ENCODE results near the gene KRT73. TPM values are rescaled to one million over a fixed set of nuclear protein-coding genes. Genes with fewer than 3 reads are reported as not detected.

KRT73 gene
- total RNA-seq, 1 experiment from 2014 or later, result not detected

DNA sequence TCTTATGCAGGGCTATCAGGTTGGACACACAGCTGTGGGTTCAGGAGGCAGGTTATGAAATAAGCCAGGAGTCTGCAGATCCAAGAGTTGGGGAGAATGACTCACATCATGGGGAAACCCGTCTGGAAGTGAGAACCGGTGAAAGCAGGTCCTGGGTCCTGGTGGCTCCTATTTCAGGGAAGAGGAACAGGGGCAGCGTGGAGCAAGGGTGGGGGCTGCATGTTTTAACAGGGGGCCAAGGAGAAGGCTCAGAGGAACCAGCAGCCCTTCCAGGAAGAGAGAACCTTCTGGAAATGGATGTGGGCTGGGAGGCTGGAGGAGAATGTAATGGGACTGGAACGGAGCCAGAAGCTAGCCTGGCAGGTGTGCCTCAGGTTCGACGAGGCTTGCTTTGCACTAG, 36.9 kb downstream of the KRT73 start (continued):
- TF ChIP-seq, protein P1, sequence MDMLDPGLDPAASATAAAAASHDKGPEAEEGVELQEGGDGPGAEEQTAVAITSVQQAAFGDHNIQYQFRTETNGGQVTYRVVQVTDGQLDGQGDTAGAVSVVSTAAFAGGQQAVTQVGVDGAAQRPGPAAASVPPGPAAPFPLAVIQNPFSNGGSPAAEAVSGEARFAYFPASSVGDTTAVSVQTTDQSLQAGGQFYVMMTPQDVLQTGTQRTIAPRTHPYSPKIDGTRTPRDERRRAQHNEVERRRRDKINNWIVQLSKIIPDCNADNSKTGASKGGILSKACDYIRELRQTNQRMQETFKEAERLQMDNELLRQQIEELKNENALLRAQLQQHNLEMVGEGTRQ (CRISPR knock-in tag; IDR thresholded peaks at IDR 0.05), result no peak
- no peak for TF ChIP-seq NFYB (CRISPR knock-in tag; conservative IDR thresholded peaks at IDR 0.05; ENCODE audit: low read depth)

DNA sequence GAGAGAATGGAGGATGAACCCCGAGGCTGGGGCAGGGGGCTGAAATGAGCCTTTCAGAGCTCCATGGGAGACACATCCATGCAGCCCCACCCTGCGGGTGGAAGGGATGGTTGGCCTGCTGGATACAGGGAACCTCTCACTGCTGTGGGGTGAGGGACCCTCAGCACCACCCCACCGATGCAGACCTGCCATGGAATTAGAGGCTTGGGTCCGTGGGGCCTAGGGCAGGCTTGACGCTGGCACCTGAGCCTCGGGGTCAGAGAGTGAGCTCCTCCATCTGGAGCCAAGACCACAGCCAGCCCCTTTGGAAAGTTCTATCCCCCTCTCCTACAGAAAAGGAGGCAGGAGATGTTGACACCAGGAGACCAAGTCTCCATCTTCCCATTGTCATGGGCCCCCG, 37.3 kb downstream of the KRT73 start:
- Mint-ChIP-seq H3K27ac (no peak overlapping the region), H3K36me3 (no peaks in the 10 kb centered on the region), H3K4me3 (no peak overlapping the region), H3K27me3 (ENCODE audit: low read depth) (no peaks in the 10 kb centered on the region), H3K9me3 (no peaks in the 10 kb centered on the region), H3K4me1 (peaks cover 6% of the 10 kb centered on the region)
- no peak for ATAC-seq
- DNase-seq (ENCODE audit: low spot score), result no peak
- TF ChIP-seq NR3C1 (CRISPR knock-in tag; conservative IDR thresholded peaks at IDR 0.05; ENCODE audit: low read depth) (no peak), GABPB1 (CRISPR knock-in tag; IDR thresholded peaks at IDR 0.05) (no peak), ZNF396 (CRISPR knock-in tag; IDR thresholded peaks at IDR 0.05; ENCODE audit: borderline replicate concordance) (no peak), TEAD1 (CRISPR knock-in tag; IDR thresholded peaks at IDR 0.05) (no peak), SMAD4 (CRISPR knock-in tag; IDR thresholded peaks at IDR 0.05) (no peak), ESRRA (CRISPR knock-in tag; IDR thresholded peaks at IDR 0.05; ENCODE audit: borderline replicate concordance) (no peak), ZNF317 (CRISPR knock-in tag; IDR thresholded peaks at IDR 0.05; ENCODE audit: borderline replicate concordance, low read depth) (no peak), ZNF671 (CRISPR knock-in tag; IDR thresholded peaks at IDR 0.05) (no peak), CREB1 (CRISPR knock-in tag; IDR thresholded peaks at IDR 0.05) (no peak), CBFB (CRISPR knock-in tag; IDR thresholded peaks at IDR 0.05; ENCODE audit: low read depth) (no peak), RELA (CRISPR knock-in tag; IDR thresholded peaks at IDR 0.05; ENCODE audit: borderline replicate concordance) (no peak), TP53 (CRISPR knock-in tag; IDR thresholded peaks at IDR 0.05) (no peak), ZNF232 (CRISPR knock-in tag; IDR thresholded peaks at IDR 0.05) (no peak)
- TF ChIP-seq, protein P2, sequence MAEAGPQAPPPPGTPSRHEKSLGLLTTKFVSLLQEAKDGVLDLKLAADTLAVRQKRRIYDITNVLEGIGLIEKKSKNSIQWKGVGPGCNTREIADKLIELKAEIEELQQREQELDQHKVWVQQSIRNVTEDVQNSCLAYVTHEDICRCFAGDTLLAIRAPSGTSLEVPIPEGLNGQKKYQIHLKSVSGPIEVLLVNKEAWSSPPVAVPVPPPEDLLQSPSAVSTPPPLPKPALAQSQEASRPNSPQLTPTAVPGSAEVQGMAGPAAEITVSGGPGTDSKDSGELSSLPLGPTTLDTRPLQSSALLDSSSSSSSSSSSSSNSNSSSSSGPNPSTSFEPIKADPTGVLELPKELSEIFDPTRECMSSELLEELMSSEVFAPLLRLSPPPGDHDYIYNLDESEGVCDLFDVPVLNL (CRISPR knock-in tag; IDR thresholded peaks at IDR 0.05; ENCODE audit: borderline replicate concordance, low read depth), result no peak
- TF ChIP-seq, protein P3, sequence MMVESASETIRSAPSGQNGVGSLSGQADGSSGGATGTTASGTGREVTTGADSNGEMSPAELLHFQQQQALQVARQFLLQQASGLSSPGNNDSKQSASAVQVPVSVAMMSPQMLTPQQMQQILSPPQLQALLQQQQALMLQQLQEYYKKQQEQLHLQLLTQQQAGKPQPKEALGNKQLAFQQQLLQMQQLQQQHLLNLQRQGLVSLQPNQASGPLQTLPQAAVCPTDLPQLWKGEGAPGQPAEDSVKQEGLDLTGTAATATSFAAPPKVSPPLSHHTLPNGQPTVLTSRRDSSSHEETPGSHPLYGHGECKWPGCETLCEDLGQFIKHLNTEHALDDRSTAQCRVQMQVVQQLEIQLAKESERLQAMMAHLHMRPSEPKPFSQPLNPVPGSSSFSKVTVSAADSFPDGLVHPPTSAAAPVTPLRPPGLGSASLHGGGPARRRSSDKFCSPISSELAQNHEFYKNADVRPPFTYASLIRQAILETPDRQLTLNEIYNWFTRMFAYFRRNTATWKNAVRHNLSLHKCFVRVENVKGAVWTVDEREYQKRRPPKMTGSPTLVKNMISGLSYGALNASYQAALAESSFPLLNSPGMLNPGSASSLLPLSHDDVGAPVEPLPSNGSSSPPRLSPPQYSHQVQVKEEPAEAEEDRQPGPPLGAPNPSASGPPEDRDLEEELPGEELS (CRISPR knock-in tag; IDR thresholded peaks at IDR 0.05), result no peak
- TF ChIP-seq, protein P4, sequence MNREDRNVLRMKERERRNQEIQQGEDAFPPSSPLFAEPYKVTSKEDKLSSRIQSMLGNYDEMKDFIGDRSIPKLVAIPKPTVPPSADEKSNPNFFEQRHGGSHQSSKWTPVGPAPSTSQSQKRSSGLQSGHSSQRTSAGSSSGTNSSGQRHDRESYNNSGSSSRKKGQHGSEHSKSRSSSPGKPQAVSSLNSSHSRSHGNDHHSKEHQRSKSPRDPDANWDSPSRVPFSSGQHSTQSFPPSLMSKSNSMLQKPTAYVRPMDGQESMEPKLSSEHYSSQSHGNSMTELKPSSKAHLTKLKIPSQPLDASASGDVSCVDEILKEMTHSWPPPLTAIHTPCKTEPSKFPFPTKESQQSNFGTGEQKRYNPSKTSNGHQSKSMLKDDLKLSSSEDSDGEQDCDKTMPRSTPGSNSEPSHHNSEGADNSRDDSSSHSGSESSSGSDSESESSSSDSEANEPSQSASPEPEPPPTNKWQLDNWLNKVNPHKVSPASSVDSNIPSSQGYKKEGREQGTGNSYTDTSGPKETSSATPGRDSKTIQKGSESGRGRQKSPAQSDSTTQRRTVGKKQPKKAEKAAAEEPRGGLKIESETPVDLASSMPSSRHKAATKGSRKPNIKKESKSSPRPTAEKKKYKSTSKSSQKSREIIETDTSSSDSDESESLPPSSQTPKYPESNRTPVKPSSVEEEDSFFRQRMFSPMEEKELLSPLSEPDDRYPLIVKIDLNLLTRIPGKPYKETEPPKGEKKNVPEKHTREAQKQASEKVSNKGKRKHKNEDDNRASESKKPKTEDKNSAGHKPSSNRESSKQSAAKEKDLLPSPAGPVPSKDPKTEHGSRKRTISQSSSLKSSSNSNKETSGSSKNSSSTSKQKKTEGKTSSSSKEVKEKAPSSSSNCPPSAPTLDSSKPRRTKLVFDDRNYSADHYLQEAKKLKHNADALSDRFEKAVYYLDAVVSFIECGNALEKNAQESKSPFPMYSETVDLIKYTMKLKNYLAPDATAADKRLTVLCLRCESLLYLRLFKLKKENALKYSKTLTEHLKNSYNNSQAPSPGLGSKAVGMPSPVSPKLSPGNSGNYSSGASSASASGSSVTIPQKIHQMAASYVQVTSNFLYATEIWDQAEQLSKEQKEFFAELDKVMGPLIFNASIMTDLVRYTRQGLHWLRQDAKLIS (CRISPR knock-in tag; IDR thresholded peaks at IDR 0.05; ENCODE audit: borderline replicate concordance), result no peak
- TF ChIP-seq, protein P5, sequence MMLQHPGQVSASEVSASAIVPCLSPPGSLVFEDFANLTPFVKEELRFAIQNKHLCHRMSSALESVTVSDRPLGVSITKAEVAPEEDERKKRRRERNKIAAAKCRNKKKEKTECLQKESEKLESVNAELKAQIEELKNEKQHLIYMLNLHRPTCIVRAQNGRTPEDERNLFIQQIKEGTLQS (CRISPR knock-in tag; conservative IDR thresholded peaks at IDR 0.05), result no peak
- TF ChIP-seq, protein P6, sequence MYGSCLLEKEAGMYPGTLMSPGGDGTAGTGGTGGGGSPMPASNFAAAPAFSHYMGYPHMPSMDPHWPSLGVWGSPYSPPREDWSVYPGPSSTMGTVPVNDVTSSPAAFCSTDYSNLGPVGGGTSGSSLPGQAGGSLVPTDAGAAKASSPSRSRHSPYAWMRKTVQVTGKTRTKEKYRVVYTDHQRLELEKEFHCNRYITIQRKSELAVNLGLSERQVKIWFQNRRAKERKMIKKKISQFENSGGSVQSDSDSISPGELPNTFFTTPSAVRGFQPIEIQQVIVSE (CRISPR knock-in tag; IDR thresholded peaks at IDR 0.05; ENCODE audit: borderline replicate concordance), result no peak
- TF ChIP-seq, protein P7, sequence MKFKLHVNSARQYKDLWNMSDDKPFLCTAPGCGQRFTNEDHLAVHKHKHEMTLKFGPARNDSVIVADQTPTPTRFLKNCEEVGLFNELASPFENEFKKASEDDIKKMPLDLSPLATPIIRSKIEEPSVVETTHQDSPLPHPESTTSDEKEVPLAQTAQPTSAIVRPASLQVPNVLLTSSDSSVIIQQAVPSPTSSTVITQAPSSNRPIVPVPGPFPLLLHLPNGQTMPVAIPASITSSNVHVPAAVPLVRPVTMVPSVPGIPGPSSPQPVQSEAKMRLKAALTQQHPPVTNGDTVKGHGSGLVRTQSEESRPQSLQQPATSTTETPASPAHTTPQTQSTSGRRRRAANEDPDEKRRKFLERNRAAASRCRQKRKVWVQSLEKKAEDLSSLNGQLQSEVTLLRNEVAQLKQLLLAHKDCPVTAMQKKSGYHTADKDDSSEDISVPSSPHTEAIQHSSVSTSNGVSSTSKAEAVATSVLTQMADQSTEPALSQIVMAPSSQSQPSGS (CRISPR knock-in tag; IDR thresholded peaks at IDR 0.05; ENCODE audit: borderline replicate concordance, low read depth), result no peak
- TF ChIP-seq, protein P8, sequence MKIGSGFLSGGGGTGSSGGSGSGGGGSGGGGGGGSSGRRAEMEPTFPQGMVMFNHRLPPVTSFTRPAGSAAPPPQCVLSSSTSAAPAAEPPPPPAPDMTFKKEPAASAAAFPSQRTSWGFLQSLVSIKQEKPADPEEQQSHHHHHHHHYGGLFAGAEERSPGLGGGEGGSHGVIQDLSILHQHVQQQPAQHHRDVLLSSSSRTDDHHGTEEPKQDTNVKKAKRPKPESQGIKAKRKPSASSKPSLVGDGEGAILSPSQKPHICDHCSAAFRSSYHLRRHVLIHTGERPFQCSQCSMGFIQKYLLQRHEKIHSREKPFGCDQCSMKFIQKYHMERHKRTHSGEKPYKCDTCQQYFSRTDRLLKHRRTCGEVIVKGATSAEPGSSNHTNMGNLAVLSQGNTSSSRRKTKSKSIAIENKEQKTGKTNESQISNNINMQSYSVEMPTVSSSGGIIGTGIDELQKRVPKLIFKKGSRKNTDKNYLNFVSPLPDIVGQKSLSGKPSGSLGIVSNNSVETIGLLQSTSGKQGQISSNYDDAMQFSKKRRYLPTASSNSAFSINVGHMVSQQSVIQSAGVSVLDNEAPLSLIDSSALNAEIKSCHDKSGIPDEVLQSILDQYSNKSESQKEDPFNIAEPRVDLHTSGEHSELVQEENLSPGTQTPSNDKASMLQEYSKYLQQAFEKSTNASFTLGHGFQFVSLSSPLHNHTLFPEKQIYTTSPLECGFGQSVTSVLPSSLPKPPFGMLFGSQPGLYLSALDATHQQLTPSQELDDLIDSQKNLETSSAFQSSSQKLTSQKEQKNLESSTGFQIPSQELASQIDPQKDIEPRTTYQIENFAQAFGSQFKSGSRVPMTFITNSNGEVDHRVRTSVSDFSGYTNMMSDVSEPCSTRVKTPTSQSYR (CRISPR knock-in tag; IDR thresholded peaks at IDR 0.05), result no peak
- ChIA-PET POLR2A (no interaction called here), CTCF (interaction anchor here (1.1 to 2.5 kb wide), 3 partner anchors 290 to 400 kb away, joined by 3 to 12 read pairs (median 5); no protein-coding TSS in a partner anchor)
